ENCODE results near the gene SFT2D3. TPM values are rescaled to one million over a fixed set of nuclear protein-coding genes. Genes with fewer than 3 reads are reported as not detected.
"Not testable (repeated sequence)": the region's sequence is repeated elsewhere in the genome, so short reads cannot be mapped to it uniquely, and the experiment has no call there.

Gene SFT2D3
- total RNA-seq, 1 experiment from 2014 or later, result 9.7 TPM

DNA sequence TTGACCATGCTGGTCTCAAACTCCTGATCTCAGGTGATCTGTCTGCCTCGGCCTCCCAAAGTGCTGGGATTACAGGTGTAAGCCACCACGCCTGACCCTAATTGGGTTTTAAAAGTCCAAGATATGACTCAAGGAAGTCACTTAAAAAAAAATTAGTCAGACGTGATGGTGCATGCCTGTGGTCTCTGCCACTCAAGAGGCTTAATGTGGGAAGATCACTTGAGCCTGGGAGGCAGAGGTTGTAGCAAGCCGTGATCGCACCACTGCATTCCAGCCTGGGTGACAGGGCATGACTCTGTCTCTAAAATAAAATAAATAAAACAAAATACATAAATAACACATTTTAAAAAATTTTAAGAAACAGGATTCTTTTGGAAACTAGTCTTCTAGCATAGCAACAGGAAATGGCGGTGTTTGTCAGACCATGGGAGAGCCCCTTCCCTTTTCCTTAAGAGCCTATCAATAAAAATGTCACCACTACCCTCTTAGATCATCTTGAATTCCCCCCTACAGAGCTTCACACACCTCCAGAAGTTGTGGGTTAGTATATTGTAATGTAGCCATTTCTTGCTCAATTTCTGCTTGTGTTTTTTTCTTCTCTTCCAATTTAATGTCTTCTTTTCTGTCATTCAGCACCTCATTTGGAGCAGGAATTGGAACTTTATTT, 20.1 kb downstream of the SFT2D3 start:
- DNase-seq (ENCODE audit: low read depth, low spot score), result no peak
- in situ Hi-C loops (cut with HindIII; ENCODE audit: low pct_unique_long_range_greater_than_20kb, low sequenced_read_pairs), result no loop called here

GRCh38 chr2:127721978-127722355, 20.7 kb downstream of the SFT2D3 start:
- DNase-seq (ENCODE audit: low read depth, low spot score), result no peak
- in situ Hi-C loops (cut with HindIII; ENCODE audit: low pct_unique_long_range_greater_than_20kb, low sequenced_read_pairs), result no loop called here

GRCh38 chr2:127722807-127723206, 21.5 kb downstream of the SFT2D3 start:
- in situ Hi-C loops (cut with HindIII; ENCODE audit: low pct_unique_long_range_greater_than_20kb, low sequenced_read_pairs), result no loop called here
- no peak for DNase-seq (ENCODE audit: low read depth, low spot score)

GRCh38 chr2:127726158-127726880, 25.0 kb downstream of the SFT2D3 start:
- in situ Hi-C loops (cut with HindIII; ENCODE audit: low pct_unique_long_range_greater_than_20kb, low sequenced_read_pairs), result no loop called here
- DNase-seq (ENCODE audit: low read depth, low spot score), result no peak

- in situ Hi-C loops (cut with HindIII; ENCODE audit: low pct_unique_long_range_greater_than_20kb, low sequenced_read_pairs), result no loop called here
- no peak for DNase-seq (ENCODE audit: low read depth, low spot score)
Observed at GRCh38 chr2:127733113-127733815, 32.0 kb downstream of the SFT2D3 start.

- no peak for DNase-seq (ENCODE audit: low read depth, low spot score)
- in situ Hi-C loops (cut with HindIII; ENCODE audit: low pct_unique_long_range_greater_than_20kb, low sequenced_read_pairs), result no loop called here
Observed at GRCh38 chr2:127733816-127734537, 32.7 kb downstream of the SFT2D3 start.

DNA sequence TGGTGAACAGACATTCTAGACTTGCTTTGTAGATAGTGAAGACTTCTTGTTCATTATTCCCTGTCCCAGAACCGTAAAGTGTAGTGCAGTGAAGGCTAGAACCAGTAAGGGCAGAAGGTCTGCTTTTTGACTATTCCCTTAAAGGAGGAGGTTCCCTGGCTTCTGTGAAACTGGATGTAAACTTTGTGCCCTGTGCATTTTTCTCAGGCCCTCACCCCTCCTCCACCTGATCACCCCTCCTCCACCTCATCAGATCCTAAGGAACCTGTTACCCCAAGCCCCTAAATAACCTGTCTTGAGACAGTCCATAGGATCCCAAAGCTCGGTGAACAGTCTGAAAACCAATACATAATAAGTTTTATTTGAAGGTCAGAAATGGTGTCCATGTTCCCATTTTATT, 33.7 kb downstream of the SFT2D3 start:
- no peak for DNase-seq (ENCODE audit: low read depth, low spot score)
- in situ Hi-C loops (cut with HindIII; ENCODE audit: low pct_unique_long_range_greater_than_20kb, low sequenced_read_pairs), result no loop called here

- in situ Hi-C loops (cut with HindIII; ENCODE audit: low pct_unique_long_range_greater_than_20kb, low sequenced_read_pairs), result no loop called here
- no peak for DNase-seq (ENCODE audit: low read depth, low spot score)
Observed at GRCh38 chr2:127735537-127736399, 34.5 kb downstream of the SFT2D3 start.

DNA sequence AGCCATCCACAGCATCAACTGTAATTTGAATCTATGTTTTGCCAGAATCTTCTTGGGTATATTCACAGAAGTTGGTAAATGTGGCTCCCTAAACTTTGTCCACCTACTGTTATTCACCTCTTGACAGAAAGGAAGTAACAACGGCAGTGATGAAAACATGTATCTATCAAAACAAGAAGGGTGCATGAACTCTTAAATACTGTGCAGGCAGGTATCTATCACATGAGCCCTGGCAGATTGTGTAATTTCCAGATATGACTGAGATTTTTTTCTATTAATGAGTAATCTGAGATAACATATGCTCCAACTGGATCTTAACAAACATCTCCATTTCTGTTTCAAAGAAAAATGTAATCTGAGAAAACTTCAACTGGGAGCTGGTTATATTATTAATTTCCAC, 36.6 kb downstream of the SFT2D3 start:
- in situ Hi-C loops (cut with HindIII; ENCODE audit: low pct_unique_long_range_greater_than_20kb, low sequenced_read_pairs), result no loop called here
- DNase-seq (ENCODE audit: low read depth, low spot score), result no peak

GRCh38 chr2:127739800-127740199, 38.5 kb downstream of the SFT2D3 start:
- no peak for DNase-seq (ENCODE audit: low read depth, low spot score)
- in situ Hi-C loops (cut with HindIII; ENCODE audit: low pct_unique_long_range_greater_than_20kb, low sequenced_read_pairs), result no loop called here

DNA sequence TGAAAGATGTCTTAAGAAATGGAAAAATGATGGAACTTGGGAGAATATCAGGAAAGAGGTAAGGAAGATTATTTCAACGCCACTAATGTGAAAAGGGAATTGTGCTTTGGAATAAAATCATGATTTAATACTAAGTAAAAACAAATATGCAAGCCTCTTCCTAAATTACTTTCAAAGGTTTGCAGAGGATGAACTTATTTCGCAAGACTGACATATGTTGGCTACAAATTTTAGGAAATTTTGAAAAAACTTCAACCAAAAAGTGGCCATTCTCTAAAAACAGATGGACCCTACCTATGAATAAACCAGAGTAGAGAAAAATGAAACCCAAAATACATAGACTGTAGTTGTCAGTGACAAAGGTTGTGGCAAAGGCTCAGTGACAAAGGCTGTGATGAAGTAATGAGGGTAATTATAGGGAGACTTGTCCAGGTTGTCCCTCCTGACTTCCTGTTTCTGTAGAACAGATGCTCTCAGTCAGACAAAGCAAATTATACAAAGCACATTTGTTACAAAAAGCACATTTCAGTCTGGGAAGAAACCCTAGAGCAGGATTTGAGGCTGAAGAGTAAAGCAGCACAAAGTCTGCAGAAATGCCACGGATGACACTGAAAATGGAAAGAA, 39.5 kb downstream of the SFT2D3 start:
- in situ Hi-C loops (cut with HindIII; ENCODE audit: low pct_unique_long_range_greater_than_20kb, low sequenced_read_pairs), result no loop called here
- no peak for DNase-seq (ENCODE audit: low read depth, low spot score)

GRCh38 chr2:127743477-127744026, 42.3 kb downstream of the SFT2D3 start:
- in situ Hi-C loops (cut with HindIII; ENCODE audit: low pct_unique_long_range_greater_than_20kb, low sequenced_read_pairs), result no loop called here
- DNase-seq (ENCODE audit: low read depth, low spot score), result no peak

DNA sequence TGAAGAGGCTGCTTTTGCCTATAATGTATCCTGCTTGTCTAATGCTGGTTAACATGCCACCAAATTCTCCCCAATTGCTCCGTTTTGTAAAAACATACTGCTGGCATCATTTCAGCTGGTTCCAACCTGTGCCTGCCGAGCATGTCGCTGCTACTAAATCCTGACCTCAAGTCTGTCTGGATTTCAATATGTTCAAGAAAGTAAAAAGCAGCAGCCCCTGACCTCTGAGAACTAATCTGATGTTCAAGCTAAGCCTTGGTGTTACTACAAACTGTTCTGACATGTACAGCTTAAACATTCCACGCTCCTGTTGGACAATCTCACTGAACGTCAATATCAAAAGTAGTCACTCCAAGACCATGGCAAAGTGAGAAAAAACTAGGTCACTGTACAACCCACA, 46.3 kb downstream of the SFT2D3 start:
- no peak for DNase-seq (ENCODE audit: low read depth, low spot score)
- in situ Hi-C loops (cut with HindIII; ENCODE audit: low pct_unique_long_range_greater_than_20kb, low sequenced_read_pairs), result no loop called here

DNA sequence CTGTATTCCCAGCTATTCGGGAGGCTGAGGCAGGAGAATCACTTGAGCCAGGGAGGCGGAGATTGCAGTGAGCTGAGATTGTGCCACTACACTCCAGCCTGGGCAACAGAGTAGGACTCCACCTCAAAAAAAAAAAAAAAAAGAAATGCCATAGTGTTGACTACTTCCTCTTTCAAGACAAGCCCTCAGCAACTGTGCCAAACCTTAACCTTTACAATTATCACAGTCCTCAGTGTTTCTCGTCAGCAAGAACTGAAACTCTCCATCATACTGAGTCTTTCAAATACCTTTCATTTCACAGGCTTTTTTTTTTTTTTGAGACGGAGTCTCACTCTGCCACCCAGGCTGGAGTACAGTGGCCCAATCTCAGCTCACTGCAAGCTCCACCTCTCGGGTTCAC, 48.2 kb downstream of the SFT2D3 start:
- peak; percentile 8 for DNase-seq (ENCODE audit: low read depth, low spot score)
- in situ Hi-C loops (cut with HindIII; ENCODE audit: low pct_unique_long_range_greater_than_20kb, low sequenced_read_pairs), result not testable (repeated sequence)

DNA sequence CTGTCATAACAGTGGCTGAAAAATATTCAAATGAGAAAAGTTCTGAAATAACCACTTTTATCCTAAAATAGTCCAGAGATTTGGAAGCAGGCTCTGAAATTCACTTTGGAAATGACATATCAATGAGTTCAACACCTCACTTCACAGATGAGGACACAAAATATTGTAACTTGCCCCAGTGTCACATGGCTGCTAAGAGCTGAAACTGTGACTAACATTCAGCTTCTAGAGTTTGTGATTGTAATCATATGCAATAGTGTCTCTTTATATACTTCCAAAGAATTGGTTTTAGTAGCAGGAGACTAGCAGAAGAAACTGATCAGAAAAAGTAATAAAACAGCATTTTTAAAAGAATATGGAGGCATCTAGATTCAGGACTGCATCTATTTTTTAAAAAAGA, 52.1 kb downstream of the SFT2D3 start:
- no peak for DNase-seq (ENCODE audit: low read depth, low spot score)
- in situ Hi-C loops (cut with HindIII; ENCODE audit: low pct_unique_long_range_greater_than_20kb, low sequenced_read_pairs), result no loop called here

- no peak for DNase-seq (ENCODE audit: low read depth, low spot score)
- in situ Hi-C loops (cut with HindIII; ENCODE audit: low pct_unique_long_range_greater_than_20kb, low sequenced_read_pairs), result no loop called here
Observed at GRCh38 chr2:127754186-127754585, 52.9 kb downstream of the SFT2D3 start.
